HepG2 (cell line): ENCODE measurements around the gene TTC28. TPM values are rescaled to one million over a fixed set of nuclear protein-coding genes. Genes with fewer than 3 reads are reported as not detected.

Experiments used
- AGO1 ChIP-seq: fragments of 200-400 bp; formaldehyde crosslinking; IDR thresholded peaks from 2 replicates; pipeline ENCODE4 v1.6.1; 2017; ENCODE audit warnings: mild to moderate bottlenecking, low read depth, low read length, moderate library complexity; ENCODE audit not compliant: poor library complexity, severe bottlenecking
- ATF1 ChIP-seq: IDR thresholded peaks from 2 replicates; pipeline ENCODE4 v1.6.1; 2016; ENCODE audit warnings: mild to moderate bottlenecking, control low read depth
- DMAP1 ChIP-seq: IDR thresholded peaks from 2 replicates; pipeline ENCODE4 v1.6.1; 2016
- GFI1 ChIP-seq: sonication (generic); formaldehyde crosslinking; IDR thresholded peaks from 2 replicates; pipeline ENCODE4 v1.5.0; 2020; ENCODE audit warnings: missing genetic modification reagents, mild to moderate bottlenecking, borderline replicate concordance
- HMG20B ChIP-seq: conservative IDR thresholded peaks from 2 replicates; pipeline ENCODE4 v1.6.1; 2016; ENCODE audit warnings: missing genetic modification reagents, missing compliant biosample characterization
- HNRNPL ChIP-seq: fragments of 200-400 bp; formaldehyde crosslinking; IDR thresholded peaks from 2 replicates; pipeline ENCODE4 v1.6.1; 2017; ENCODE audit warnings: mild to moderate bottlenecking, low read depth, low read length
- KLF13 ChIP-seq: sonication (generic); formaldehyde crosslinking; IDR thresholded peaks from 2 replicates; pipeline ENCODE4 v1.4.0; 2020; ENCODE audit warnings: mild to moderate bottlenecking, missing genetic modification reagents
- MIER2 ChIP-seq: IDR thresholded peaks from 2 replicates; pipeline ENCODE4 v1.6.1; 2016; ENCODE audit warnings: missing biosample characterization, missing genetic modification reagents
- MYNN ChIP-seq: sonication (generic); formaldehyde crosslinking; IDR thresholded peaks from 2 replicates; pipeline ENCODE4 v1.4.0; 2020; ENCODE audit warnings: mild to moderate bottlenecking, low read depth, missing genetic modification reagents
- NCOA5 ChIP-seq: sonication (generic); formaldehyde crosslinking; IDR thresholded peaks from 2 replicates; pipeline ENCODE4 v1.4.0; 2020; ENCODE audit warnings: missing genetic modification reagents
- NR1H2 ChIP-seq: sonication (generic); formaldehyde crosslinking; IDR thresholded peaks from 2 replicates; pipeline ENCODE4 v1.8.1; 2022; ENCODE audit warnings: low read depth, missing genetic modification reagents, borderline replicate concordance
- POLR2A ChIP-seq, 2 experiments: IDR thresholded peaks; 2 replicates each; pipeline ENCODE4 v1.6.1; 2011; ENCODE audit warnings: low read depth in 2 of 2, low read length in 2 of 2, mild to moderate bottlenecking in 1 of 2, moderate library complexity in 1 of 2; ENCODE audit not compliant: insufficient read depth in 1 of 2
- RARA ChIP-seq: IDR thresholded peaks from 2 replicates; pipeline ENCODE4 v1.6.1; 2016; ENCODE audit warnings: missing genetic modification reagents, missing compliant biosample characterization
- RFX3 ChIP-seq: IDR thresholded peaks from 2 replicates; pipeline ENCODE4 v1.6.1; 2016; ENCODE audit warnings: missing biosample characterization, missing genetic modification reagents
- RXRA ChIP-seq: sonication (generic); formaldehyde crosslinking; IDR thresholded peaks from 2 replicates; pipeline ENCODE4 v1.5.1; 2020; ENCODE audit warnings: missing genetic modification reagents
- SMARCE1 ChIP-seq: fragments of 450-650 bp; IDR thresholded peaks from 2 replicates; pipeline ENCODE4 v1.6.1; 2017; ENCODE audit warnings: borderline replicate concordance
- TMF1 ChIP-seq: sonication (generic); formaldehyde crosslinking; IDR thresholded peaks from 2 replicates; pipeline ENCODE4 v1.8.1; 2022; ENCODE audit warnings: low read depth, missing genetic modification reagents
- ZBTB7A ChIP-seq: sonication (generic); formaldehyde crosslinking; IDR thresholded peaks from 2 replicates; pipeline ENCODE4 v1.8.0; 2022; ENCODE audit warnings: mild to moderate bottlenecking, missing genetic modification reagents
- ZC3H13 ChIP-seq: sonication (generic); formaldehyde crosslinking; IDR thresholded peaks from 2 replicates; pipeline ENCODE4 v1.8.1; 2023; ENCODE audit warnings: mild to moderate bottlenecking, missing genetic modification reagents, moderate library complexity
- ZFP36 ChIP-seq: fragments of 150-350 bp; IDR thresholded peaks from 2 replicates; pipeline ENCODE4 v1.6.1; 2018; ENCODE audit warnings: borderline replicate concordance, low read length, low read depth; ENCODE audit not compliant: partially characterized antibody
- ZNF10 ChIP-seq: sonication (generic); formaldehyde crosslinking; IDR thresholded peaks from 2 replicates; pipeline ENCODE4 v1.4.0; 2020; ENCODE audit warnings: mild to moderate bottlenecking, low read depth, missing genetic modification reagents, borderline replicate concordance
- ZNF12 ChIP-seq: sonication (generic); formaldehyde crosslinking; IDR thresholded peaks from 2 replicates; pipeline ENCODE4 v1.5.0; 2020; ENCODE audit warnings: missing genetic modification reagents
- ZNF160 ChIP-seq: sonication (generic); formaldehyde crosslinking; IDR thresholded peaks from 2 replicates; pipeline ENCODE4 v1.8.0; 2022; ENCODE audit warnings: mild to moderate bottlenecking, inconsistent platforms, missing genetic modification reagents
- ZNF619 ChIP-seq: sonication (generic); formaldehyde crosslinking; IDR thresholded peaks from 2 replicates; pipeline ENCODE4 v1.4.0; 2020; ENCODE audit warnings: mild to moderate bottlenecking, missing genetic modification reagents
- ZSCAN21 ChIP-seq: sonication (generic); formaldehyde crosslinking; IDR thresholded peaks from 2 replicates; pipeline ENCODE4 v1.8.0; 2022; ENCODE audit warnings: mild to moderate bottlenecking, missing genetic modification reagents, moderate library complexity, borderline replicate concordance
- polyA plus RNA-seq, 8 experiments: library from polyadenylated mRNA; depleted of rRNA in 3 of 8; stranded (reverse) in 7 of 8; unstranded in 1 of 8; fragments of >200 nt; fragmentation: Illumina TruSeq in 4 of 8; extraction: Trizol in 4 of 8; gene quantifications; 2 replicates each; pipeline versions ENCODE4 v1.2.1 to v1.2.3, GENCODE V29; 2011 to 2016; ENCODE audit warnings: low read depth in 4 of 8, missing spikeins in 1 of 8, mixed read lengths in 1 of 8; ENCODE audit not compliant: insufficient read depth in 1 of 8
- total RNA-seq, 5 experiments: library from RNA; depleted of rRNA; stranded (reverse); fragments of >200 nt; fragmentation: Illumina TruSeq; extraction: Trizol; gene quantifications; 2 replicates each; pipeline ENCODE4 v1.2.3, GENCODE V29; 2016; ENCODE audit warnings: low read depth in 1 of 5
- TF ChIP-seq, protein P1 (sequence below): sonication (generic); formaldehyde crosslinking; IDR thresholded peaks from 2 replicates; pipeline ENCODE4 v1.8.0; 2022; ENCODE audit warnings: mild to moderate bottlenecking, missing genetic modification reagents, moderate library complexity
- TF ChIP-seq, protein P2 (sequence below): sonication (generic); formaldehyde crosslinking; IDR thresholded peaks from 2 replicates; pipeline ENCODE4 v1.4.0; 2020; ENCODE audit warnings: mild to moderate bottlenecking, low read depth, missing genetic modification reagents
- TF ChIP-seq, protein P3 (sequence below): sonication (generic); formaldehyde crosslinking; IDR thresholded peaks from 2 replicates; pipeline ENCODE4 v1.5.0; 2020; ENCODE audit warnings: mild to moderate bottlenecking, missing genetic modification reagents

Gene TTC28
- total and polyA plus RNA-seq, 2 of the 13 experiments (the other 11 are each of a cell fraction or from before 2014, with no cell fraction given) = 4.2 to 13.1 TPM

DNA sequence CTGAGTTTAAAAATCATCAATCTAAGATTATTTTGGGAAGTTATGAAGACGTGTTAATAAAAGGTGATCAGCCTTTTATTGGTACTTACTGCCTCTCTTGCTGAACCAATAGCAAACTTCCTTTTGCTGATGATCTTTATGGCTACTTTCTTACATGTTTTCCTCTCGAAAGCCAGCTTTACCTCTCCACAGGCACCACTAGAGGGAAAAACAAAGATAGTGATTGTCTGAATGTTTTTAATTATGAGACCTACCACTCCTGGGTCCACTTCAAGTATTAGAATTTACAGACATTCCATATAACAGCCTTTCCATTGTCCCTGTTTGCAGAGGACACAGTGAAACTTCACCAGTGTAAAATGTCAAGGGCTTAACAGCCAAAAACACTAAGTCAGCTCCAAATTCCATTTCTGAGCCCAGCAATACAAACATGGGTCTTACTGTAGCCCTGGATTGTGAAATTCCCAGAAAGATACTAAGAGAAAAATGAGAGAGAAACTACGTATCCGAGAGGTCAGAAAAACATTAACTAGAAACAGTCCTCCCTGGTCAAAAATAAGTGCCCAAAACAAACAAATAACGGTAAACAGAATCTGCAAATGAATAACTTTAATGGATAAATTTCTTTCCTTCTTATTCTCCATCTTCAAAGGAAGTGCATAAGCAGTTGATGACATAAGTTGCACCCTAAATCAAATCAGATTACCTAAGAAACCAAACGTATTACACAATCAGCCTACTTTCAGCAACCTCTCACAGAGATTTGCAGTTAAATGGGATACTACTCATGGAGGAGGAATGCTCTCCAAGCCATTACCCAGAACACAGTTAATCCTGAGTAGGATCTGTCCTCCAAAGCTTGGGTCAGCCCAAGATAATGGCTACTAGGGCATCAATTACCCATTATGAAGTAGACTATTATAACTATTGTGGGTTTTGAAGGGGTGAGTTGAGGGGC, 32.5 kb upstream of the TTC28 start (continued):
- TF ChIP-seq, protein P1, sequence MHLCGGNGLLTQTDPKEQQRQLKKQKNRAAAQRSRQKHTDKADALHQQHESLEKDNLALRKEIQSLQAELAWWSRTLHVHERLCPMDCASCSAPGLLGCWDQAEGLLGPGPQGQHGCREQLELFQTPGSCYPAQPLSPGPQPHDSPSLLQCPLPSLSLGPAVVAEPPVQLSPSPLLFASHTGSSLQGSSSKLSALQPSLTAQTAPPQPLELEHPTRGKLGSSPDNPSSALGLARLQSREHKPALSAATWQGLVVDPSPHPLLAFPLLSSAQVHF = no peak
- TF ChIP-seq AGO1 (no peak), ZNF160 (CRISPR knock-in tag) (no peak), NCOA5 (CRISPR knock-in tag) (no peak), MIER2 (CRISPR knock-in tag) (no peak), RFX3 (CRISPR knock-in tag) (no peak), RXRA (CRISPR knock-in tag) (no peak), TMF1 (CRISPR knock-in tag) (no peak), ZFP36 (no peak), KLF13 (no peak), ZNF10 (CRISPR knock-in tag) (no peak), HNRNPL (no peak), HMG20B (no peak), ZBTB7A (CRISPR knock-in tag) (no peak), SMARCE1 (no peak), MYNN (no peak), DMAP1 (CRISPR knock-in tag) (no peak), RARA (no peak), NR1H2 (CRISPR knock-in tag) (no peak), ZNF619 (CRISPR knock-in tag) (no peak), ZSCAN21 (no peak), GFI1 (CRISPR knock-in tag) (peak; percentile 82), ZC3H13 (CRISPR knock-in tag) (no peak), ZNF12 (0 out of 2 replicates have a peak, but pooled peaks have one; percentile 2), POLR2A (IDR thresholded peaks at IDR 0.05; ENCODE audit: insufficient read depth in 1 of 2, low read depth in 2 of 2, low read length in 2 of 2) (no peak), ATF1 (no peak; the same call in 1 of the 2 replicates)
- TF ChIP-seq, protein P2, sequence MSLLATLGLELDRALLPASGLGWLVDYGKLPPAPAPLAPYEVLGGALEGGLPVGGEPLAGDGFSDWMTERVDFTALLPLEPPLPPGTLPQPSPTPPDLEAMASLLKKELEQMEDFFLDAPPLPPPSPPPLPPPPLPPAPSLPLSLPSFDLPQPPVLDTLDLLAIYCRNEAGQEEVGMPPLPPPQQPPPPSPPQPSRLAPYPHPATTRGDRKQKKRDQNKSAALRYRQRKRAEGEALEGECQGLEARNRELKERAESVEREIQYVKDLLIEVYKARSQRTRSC = no peak
- TF ChIP-seq, protein P3, sequence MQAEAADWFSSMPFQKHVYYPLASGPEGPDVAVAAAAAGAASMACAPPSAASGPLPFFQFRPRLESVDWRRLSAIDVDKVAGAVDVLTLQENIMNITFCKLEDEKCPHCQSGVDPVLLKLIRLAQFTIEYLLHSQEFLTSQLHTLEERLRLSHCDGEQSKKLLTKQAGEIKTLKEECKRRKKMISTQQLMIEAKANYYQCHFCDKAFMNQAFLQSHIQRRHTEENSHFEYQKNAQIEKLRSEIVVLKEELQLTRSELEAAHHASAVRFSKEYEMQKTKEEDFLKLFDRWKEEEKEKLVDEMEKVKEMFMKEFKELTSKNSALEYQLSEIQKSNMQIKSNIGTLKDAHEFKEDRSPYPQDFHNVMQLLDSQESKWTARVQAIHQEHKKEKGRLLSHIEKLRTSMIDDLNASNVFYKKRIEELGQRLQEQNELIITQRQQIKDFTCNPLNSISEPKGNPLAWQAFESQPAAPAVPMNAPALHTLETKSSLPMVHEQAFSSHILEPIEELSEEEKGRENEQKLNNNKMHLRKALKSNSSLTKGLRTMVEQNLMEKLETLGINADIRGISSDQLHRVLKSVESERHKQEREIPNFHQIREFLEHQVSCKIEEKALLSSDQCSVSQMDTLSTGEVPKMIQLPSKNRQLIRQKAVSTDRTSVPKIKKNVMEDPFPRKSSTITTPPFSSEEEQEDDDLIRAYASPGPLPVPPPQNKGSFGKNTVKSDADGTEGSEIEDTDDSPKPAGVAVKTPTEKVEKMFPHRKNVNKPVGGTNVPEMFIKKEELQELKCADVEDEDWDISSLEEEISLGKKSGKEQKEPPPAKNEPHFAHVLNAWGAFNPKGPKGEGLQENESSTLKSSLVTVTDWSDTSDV (CRISPR knock-in tag) = no peak
